HG03432 (cell line): ENCODE measurements around the gene UACA.
"Not testable (repeated sequence)": the region's sequence is repeated elsewhere in the genome, so short reads cannot be mapped to it uniquely, and the experiment has no call there.

Experiments
- ATAC-seq: cut with Tn5 transposase; IDR thresholded peaks from one replicate; pipeline ENCODE4 v1.9.1; 2021; ENCODE audit warnings: mild to moderate bottlenecking, moderate library complexity; ENCODE audit not compliant: unreplicated experiment

The UACA gene, protein sequence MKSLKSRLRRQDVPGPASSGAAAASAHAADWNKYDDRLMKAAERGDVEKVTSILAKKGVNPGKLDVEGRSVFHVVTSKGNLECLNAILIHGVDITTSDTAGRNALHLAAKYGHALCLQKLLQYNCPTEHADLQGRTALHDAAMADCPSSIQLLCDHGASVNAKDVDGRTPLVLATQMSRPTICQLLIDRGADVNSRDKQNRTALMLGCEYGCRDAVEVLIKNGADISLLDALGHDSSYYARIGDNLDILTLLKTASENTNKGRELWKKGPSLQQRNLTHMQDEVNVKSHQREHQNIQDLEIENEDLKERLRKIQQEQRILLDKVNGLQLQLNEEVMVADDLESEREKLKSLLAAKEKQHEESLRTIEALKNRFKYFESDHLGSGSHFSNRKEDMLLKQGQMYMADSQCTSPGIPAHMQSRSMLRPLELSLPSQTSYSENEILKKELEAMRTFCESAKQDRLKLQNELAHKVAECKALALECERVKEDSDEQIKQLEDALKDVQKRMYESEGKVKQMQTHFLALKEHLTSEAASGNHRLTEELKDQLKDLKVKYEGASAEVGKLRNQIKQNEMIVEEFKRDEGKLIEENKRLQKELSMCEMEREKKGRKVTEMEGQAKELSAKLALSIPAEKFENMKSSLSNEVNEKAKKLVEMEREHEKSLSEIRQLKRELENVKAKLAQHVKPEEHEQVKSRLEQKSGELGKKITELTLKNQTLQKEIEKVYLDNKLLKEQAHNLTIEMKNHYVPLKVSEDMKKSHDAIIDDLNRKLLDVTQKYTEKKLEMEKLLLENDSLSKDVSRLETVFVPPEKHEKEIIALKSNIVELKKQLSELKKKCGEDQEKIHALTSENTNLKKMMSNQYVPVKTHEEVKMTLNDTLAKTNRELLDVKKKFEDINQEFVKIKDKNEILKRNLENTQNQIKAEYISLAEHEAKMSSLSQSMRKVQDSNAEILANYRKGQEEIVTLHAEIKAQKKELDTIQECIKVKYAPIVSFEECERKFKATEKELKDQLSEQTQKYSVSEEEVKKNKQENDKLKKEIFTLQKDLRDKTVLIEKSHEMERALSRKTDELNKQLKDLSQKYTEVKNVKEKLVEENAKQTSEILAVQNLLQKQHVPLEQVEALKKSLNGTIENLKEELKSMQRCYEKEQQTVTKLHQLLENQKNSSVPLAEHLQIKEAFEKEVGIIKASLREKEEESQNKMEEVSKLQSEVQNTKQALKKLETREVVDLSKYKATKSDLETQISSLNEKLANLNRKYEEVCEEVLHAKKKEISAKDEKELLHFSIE (N-terminal part only)

DNA sequence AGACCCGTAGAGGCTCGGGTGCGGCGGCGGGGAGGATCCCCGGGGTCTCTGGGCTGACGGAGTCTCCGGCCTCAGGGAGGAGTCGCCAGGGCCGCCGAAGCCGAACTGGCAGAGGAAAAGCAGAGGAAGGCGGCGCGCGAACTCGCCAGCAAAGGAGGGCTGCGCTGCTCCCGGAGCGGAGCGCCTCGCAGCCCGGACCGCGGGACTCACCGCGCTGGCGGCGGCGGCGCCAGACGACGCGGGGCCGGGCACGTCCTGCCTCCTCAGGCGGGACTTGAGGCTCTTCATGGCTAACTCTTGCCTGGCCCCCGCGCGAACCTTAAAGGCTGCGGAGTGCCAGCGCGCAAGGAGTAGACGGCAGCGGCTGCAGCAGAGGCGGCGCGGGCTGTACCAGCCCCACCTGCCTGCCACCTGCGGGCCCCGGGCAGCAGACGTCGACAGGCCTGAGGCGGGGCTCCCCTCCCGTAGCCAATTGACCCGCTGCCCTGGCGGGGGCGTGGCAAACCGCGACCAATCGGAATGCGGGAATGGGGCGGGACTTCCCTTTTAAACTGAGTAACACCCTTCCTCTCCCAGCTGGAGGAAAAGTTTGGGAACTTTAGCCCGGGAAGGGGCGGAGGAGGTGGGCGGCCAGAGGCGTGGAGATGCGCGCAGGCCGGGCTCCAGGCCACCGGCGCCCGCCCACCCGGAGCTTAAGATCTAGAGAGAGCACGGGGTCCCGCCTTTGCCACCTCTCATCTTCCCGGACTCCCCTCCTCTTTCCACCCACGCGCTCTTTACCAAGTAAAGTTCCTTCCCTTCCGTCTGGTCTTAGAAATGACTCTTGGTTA lies at the start of gene UACA:
TSS of gene UACA (minus strand) at position 439 of the 830 bp plus-strand sequence. CDS start at position 288, 151 bp downstream.
- peak; percentile 95 for ATAC-seq

GRCh38 chr15:70812827-70813364 lies 49.5 kb upstream of the UACA start:
- no peak for ATAC-seq

DNA sequence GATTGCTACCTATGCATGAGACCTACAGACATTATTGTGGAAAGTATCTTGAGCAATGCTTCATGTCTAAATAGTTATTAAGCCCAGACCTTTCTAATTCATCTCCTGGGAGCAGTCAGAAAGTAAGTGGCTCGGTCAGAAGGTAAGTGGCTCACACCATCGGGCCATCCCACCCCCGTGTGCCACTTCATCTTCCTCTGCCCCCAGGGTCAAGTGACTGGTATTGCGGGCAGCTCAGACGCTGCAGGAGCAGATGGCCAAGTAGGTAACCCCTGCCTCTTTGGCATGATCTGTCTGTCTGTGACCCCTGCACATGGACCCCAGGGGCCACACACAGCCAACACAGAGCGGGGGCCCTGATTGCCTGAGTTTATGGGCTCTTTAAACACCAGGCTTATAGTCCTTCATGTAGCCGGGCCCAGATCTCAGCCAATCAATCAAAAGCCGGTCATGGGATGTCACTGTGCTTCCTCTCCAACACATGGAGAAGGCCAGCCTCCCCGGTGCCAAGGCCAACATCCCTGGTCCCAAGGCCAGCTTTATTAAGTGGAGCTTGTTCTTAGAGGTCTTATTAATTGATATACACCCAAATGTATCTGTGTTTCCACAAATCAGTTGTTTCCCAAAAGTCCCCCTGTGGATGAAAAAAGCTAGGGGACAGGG lies 47.7 kb upstream of the UACA start:
- no peak for ATAC-seq

DNA sequence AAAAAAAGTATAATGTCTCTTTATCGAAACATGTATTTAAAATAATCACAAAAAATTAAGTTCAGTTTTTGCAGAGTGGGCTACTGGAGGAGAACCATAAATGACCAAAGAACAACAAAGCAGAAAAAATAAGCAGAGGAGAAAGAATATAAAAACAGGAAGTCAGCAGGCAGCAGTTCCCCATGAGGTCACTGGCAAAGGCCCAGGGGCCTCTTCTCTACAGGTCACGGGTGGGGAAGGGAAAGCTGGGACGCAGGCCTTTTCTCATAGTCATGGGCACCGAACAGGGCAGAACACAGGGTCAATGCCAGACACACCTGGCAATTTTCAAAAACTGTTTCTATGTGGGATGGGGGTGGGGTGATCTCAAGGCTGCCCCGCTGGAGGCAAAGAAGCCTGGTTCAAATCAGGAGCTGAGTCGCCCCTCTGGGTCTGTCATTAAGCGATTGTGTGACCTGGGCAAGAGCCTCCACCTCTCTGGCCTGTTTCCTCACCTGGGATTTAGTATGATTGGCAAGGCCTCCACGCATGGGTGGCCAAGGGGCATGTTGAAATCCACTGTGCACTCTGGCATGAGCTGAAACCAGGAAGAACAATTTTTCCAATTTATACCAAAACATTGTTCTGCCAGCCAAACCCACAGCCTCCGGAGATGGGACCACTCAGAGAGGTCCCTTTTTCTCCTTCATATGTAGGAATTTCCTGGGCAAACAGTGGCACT lies 43.8 kb upstream of the UACA start:
- no peak for ATAC-seq

GRCh38 chr15:70804388-70804787 lies 41.0 kb upstream of the UACA start:
- not testable (repeated sequence) for ATAC-seq

DNA sequence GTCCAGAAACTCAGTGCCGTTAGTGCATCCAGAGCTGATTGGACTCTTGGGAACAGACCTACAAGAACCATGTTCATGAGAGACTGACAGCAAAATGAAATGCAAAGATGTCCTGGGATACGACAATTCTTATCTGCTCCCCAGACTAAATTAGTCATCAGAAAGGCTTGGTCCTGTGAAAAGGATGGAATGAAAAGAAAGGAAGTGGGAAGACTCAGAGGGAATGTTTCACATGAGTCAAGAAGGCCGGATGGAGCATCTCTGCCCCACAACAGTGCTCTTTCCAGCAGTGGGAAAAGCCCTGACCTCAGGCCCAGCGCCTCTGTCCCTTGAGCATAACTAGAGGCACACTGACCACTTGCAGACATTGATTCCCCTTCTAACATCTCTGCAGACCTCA lies 39.3 kb upstream of the UACA start:
- no peak for ATAC-seq

DNA sequence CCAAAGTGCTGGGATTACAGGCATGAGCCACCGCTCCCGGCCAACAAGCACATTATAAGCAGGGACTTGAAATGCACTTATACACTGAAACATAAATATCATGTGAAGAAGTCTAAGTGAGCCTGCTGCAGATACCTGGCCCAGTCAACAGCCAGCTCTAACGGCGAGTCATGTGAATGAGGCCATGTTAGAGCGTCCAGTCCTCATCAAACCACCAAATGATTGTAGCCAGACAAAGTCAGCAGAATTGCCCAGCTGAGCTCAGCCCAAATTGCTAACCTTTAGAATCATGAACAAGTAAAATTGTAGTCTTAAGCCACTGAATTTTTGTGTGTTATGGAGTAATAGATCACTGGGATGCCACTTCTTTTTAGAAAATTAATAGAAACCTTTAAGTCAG lies 37.8 kb upstream of the UACA start:
- ATAC-seq, result no peak

- no peak for ATAC-seq
Measured at GRCh38 chr15:70799667-70800450, 36.5 kb upstream of the UACA start.

GRCh38 chr15:70797464-70797863 lies 34.1 kb upstream of the UACA start:
- ATAC-seq, result no peak

- no peak for ATAC-seq
Measured at GRCh38 chr15:70796516-70797310, 33.4 kb upstream of the UACA start.

DNA sequence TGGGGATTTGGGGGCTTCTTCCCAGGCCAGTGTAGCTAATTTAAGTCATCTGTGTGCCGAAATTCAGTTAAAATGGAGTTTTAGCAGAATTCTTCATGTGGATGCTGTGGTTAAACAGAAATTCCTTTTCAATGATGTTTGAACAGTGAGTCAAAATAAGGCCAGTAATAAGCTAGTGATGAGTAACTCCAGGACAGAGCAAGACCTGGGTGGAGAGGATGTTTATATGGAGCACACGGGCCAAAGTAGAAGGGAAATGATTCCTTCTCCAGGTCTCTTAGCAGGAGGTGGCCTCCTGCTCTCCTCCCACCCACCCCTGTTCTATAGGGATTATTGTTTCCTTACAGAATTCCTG lies 31.9 kb upstream of the UACA start:
- ATAC-seq, result no peak

- ATAC-seq, result no peak
Measured at GRCh38 chr15:70794596-70795310, 31.4 kb upstream of the UACA start.

DNA sequence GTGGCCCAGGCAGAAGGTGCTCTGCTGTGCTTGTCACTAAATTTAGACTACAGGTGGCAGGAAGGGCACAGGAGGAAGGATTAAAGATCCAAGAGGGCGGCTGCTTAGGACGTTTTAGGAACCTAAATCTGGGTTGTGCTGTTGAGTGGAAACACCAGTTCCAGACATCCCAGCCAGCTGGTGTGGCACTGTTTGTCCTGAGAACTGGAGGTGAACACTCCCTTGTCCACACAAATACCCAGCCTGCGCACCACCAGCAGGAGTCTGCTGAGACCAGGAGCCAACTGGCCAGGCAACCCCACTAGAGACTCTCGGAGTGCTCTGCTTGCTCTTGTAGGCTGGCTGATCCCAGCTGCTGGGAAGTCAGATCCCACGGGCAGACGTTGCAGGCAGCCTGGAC lies 30.3 kb upstream of the UACA start:
- ATAC-seq, result no peak

GRCh38 chr15:70792171-70792573 lies 28.8 kb upstream of the UACA start:
- ATAC-seq, result no peak

GRCh38 chr15:70791259-70791658 lies 27.9 kb upstream of the UACA start:
- no peak for ATAC-seq

GRCh38 chr15:70789213-70789612 lies 25.9 kb upstream of the UACA start:
- ATAC-seq, result no peak
